NAMALWA (cell line): ENCODE data around the gene STK32C.
"Not testable (repeated sequence)": the region's sequence is repeated elsewhere in the genome, so short reads cannot be mapped to it uniquely, and the experiment has no call there.

Experiments used
- DNase-seq: peaks from one replicate; pipeline ENCODE4 v3.0.0-alpha.2; 2015; ENCODE audit warnings: low spot score

Gene STK32C

GRCh38 chr10:132317477-132317876 lies 9.7 kb upstream of the STK32C start:
- not testable (repeated sequence) for DNase-seq

- DNase-seq: no peak
Measured at GRCh38 chr10:132316133-132316532, 8.4 kb upstream of the STK32C start.

- DNase-seq: not testable (repeated sequence)
Measured at GRCh38 chr10:132314881-132315280, 7.1 kb upstream of the STK32C start.

- DNase-seq: no peak
Measured at GRCh38 chr10:132314336-132314735, 6.6 kb upstream of the STK32C start.

- DNase-seq: no peak
Measured at GRCh38 chr10:132313865-132314264, 6.1 kb upstream of the STK32C start.

- DNase-seq: no peak
Measured at GRCh38 chr10:132313305-132313704, 5.6 kb upstream of the STK32C start.

GRCh38 chr10:132311338-132311939 lies 3.7 kb upstream of the STK32C start:
- no peak for DNase-seq

GRCh38 chr10:132310701-132311337 lies 3.1 kb upstream of the STK32C start:
- DNase-seq: no peak

- no peak for DNase-seq
Measured at GRCh38 chr10:132309879-132310591, 2.3 kb upstream of the STK32C start.

GRCh38 chr10:132309471-132309865 lies 1.7 kb upstream of the STK32C start:
- DNase-seq: no peak

GRCh38 chr10:132308587-132309470 lies 1.1 kb upstream of the STK32C start:
- DNase-seq: no peak

GRCh38 chr10:132306864-132307751 lies 642 bp downstream of the STK32C start:
- DNase-seq: no peak

- DNase-seq: no peak
Measured at GRCh38 chr10:132306343-132306685, 1.4 kb downstream of the STK32C start.

GRCh38 chr10:132305654-132306342 lies 2.0 kb downstream of the STK32C start:
- no peak for DNase-seq

GRCh38 chr10:132304756-132305509 lies 2.8 kb downstream of the STK32C start:
- no peak for DNase-seq

- DNase-seq: no peak
Measured at GRCh38 chr10:132303361-132304115, 4.2 kb downstream of the STK32C start.

- DNase-seq: no peak
Measured at GRCh38 chr10:132302421-132303310, 5.1 kb downstream of the STK32C start.
